MM.1S (cell line): ENCODE measurements around the gene APBA1.

Experiments
- DNase-seq: peaks from one replicate; pipeline ENCODE4 v3.0.0-alpha.2; 2015
- H2AFZ ChIP-seq: fragments of 300-600 bp; sonication (generic); 2 replicates; pipeline ENCODE4 v1.6.0; 2016; ENCODE audit warnings: antibody characterized with exemption, low read length
- H3F3A ChIP-seq: fragments of 300-600 bp; sonication (generic); 2 replicates; pipeline ENCODE4 v1.6.1; 2016; ENCODE audit warnings: mild to moderate bottlenecking, antibody characterized with exemption, low read length, moderate library complexity, mixed read lengths; ENCODE audit not compliant: insufficient read depth
- H3K27ac ChIP-seq: fragments of 300-600 bp; sonication (generic); 2 replicates; pipeline ENCODE4 v1.5.1; 2016; ENCODE audit warnings: mild to moderate bottlenecking, low read length
- H3K27me3 ChIP-seq: fragments of 300-600 bp; sonication (generic); replicated peaks from 2 replicates; pipeline ENCODE4 v1.6.0; 2016; ENCODE audit warnings: low read length; ENCODE audit not compliant: insufficient read depth
- H3K36me3 ChIP-seq: fragments of 300-600 bp; sonication (generic); replicated peaks from 2 replicates; pipeline ENCODE4 v1.6.1; 2016; ENCODE audit warnings: mild to moderate bottlenecking, low read length, mixed read lengths; ENCODE audit not compliant: insufficient read depth
- H3K4me1 ChIP-seq: fragments of 300-600 bp; sonication (generic); 2 replicates; pipeline ENCODE4 v1.6.1; 2016; ENCODE audit warnings: low read length, mixed read lengths
- H3K4me2 ChIP-seq: fragments of 300-600 bp; sonication (generic); 2 replicates; pipeline ENCODE4 v1.6.0; 2016; ENCODE audit warnings: low read depth, low read length
- H3K4me3 ChIP-seq: fragments of 300-600 bp; sonication (generic); 2 replicates; pipeline ENCODE4 v1.5.1; 2016; ENCODE audit warnings: low read length, mixed read lengths
- H3K79me2 ChIP-seq: fragments of 300-600 bp; sonication (generic); 2 replicates; pipeline ENCODE4 v1.6.1; 2016; ENCODE audit warnings: mixed run types, low read length, mixed read lengths
- H3K9ac ChIP-seq: fragments of 300-600 bp; sonication (generic); 2 replicates; pipeline ENCODE4 v1.6.1; 2016; ENCODE audit warnings: low read length, mixed read lengths
- H3K9me2 ChIP-seq: fragments of 300-600 bp; sonication (generic); replicated peaks from 2 replicates; pipeline ENCODE4 v1.6.1; 2016; ENCODE audit warnings: mild to moderate bottlenecking, low read length, mixed read lengths; ENCODE audit not compliant: insufficient read depth
- H3K9me3 ChIP-seq: fragments of 300-600 bp; sonication (generic); replicated peaks from 2 replicates; pipeline ENCODE4 v1.6.1; 2016; ENCODE audit warnings: mild to moderate bottlenecking, low read length, mixed read lengths; ENCODE audit not compliant: insufficient read depth
- H4K20me1 ChIP-seq: fragments of 300-600 bp; sonication (generic); 2 replicates; pipeline ENCODE4 v1.6.1; 2016; ENCODE audit warnings: mild to moderate bottlenecking, low read length, moderate library complexity, mixed read lengths; ENCODE audit not compliant: insufficient read depth
- EZH2 ChIP-seq: fragments of 300-600 bp; sonication (generic); optimal IDR thresholded peaks from 2 replicates; pipeline ENCODE3; 2017; ENCODE audit warnings: low read depth, mild to moderate bottlenecking, antibody characterized with exemption, low read length, mixed read lengths
- EZH2phosphoT487 ChIP-seq: fragments of 300-600 bp; sonication (generic); IDR thresholded peaks from 2 replicates; pipeline ENCODE4 v1.6.1; 2018; ENCODE audit warnings: antibody characterized with exemption, low read length
- TF ChIP-seq, protein P1 (sequence below): fragments of 300-600 bp; sonication (generic); IDR thresholded peaks from 2 replicates; pipeline ENCODE4 v1.5.1; 2016; ENCODE audit warnings: antibody characterized with exemption, low read length, mixed read lengths

Gene APBA1

DNA sequence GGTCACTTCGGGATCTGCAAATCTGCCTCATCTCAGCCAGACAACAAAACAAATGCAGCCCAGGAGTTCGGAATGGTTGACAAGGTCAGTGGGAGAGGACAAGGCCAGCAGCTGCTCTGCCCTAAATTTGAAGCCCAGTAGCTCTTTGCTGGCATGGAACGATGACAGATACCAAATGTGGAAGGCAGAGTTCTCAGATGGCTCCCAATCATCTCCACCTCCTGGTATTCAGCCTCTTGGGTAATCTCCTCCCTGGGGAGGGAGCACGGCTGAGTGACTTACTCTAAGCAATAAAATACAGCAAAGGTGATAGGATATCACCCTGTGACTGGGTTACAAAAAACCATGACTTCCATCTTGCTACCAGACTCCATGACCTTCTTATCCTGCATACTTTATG is 174.4 kb downstream of the APBA1 start:
- Histone ChIP-seq H3F3A (no peaks in the 10 kb centered on the region), H4K20me1 (no peaks in the 10 kb centered on the region), H3K4me2 (no peak overlapping the region), H3K4me1 (no peaks in the 10 kb centered on the region), H2AFZ (no peak overlapping the region), H3K9me3 (no peaks in the 10 kb centered on the region), H3K27ac (no peak overlapping the region), H3K36me3 (no peaks in the 10 kb centered on the region), H3K4me3 (no peak overlapping the region), H3K79me2 (no peaks in the 10 kb centered on the region), H3K9me2 (no peaks in the 10 kb centered on the region), H3K9ac (no peak overlapping the region), H3K27me3 (no peaks in the 10 kb centered on the region)
- no peak for DNase-seq
- TF ChIP-seq EZH2: no peak
- TF ChIP-seq, protein P1, sequence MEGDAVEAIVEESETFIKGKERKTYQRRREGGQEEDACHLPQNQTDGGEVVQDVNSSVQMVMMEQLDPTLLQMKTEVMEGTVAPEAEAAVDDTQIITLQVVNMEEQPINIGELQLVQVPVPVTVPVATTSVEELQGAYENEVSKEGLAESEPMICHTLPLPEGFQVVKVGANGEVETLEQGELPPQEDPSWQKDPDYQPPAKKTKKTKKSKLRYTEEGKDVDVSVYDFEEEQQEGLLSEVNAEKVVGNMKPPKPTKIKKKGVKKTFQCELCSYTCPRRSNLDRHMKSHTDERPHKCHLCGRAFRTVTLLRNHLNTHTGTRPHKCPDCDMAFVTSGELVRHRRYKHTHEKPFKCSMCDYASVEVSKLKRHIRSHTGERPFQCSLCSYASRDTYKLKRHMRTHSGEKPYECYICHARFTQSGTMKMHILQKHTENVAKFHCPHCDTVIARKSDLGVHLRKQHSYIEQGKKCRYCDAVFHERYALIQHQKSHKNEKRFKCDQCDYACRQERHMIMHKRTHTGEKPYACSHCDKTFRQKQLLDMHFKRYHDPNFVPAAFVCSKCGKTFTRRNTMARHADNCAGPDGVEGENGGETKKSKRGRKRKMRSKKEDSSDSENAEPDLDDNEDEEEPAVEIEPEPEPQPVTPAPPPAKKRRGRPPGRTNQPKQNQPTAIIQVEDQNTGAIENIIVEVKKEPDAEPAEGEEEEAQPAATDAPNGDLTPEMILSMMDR: no peak
- no peak for TF ChIP-seq EZH2phosphoT487

DNA sequence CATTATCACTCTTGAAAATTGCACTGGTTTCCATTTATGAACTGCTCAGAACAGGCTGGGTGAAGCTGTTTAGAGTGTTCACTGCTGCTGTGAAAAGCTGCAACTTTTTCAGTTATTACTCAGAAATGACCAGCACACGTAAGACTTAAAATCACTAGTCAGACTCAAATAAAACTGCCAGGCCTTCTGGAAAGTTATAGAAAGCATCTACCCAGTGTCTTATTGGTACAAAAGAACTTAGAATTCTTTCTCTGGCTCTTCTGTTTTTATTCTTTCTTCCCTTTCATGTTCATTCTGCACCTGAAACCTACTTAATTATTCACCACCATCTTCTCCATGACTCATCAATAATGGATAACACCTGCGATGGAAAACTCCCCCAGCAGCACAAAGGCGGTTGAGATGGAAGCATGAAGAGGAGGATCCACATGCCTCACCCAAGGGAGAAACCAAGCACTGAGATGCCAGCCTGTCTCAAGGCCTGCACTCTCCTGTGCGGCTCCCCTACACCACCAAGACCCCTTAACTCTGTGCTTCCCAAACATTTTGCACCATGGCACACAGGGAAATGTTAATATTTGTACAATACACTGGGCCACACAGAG is 175.2 kb downstream of the APBA1 start:
- no peaks in the 10 kb centered on the region for H3K4me1 ChIP-seq
- TF ChIP-seq, protein P1: no peak
- TF ChIP-seq EZH2phosphoT487: no peak
- no peak for TF ChIP-seq EZH2
- DNase-seq: no peak

DNA sequence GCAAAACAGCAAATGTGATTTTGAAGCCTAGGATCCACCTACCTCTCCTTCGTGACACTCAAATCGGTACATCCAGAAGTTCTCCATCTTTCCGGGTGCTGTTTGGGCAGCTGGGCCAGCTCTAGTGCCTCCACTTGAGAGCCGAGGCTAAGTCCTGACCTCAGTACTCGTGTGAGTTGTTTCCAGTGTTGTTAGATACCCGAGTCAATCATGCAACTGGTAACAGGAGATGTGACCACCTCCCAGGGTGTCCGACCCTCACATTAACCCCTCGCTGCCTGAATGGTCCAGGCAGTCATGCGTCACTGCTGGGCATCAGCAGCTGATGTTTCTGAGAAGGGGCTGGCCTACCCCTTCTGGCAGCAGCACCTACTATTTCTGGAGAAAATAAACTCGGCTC is 176.9 kb downstream of the APBA1 start:
- Histone ChIP-seq H4K20me1 (no peaks in the 10 kb centered on the region), H3K9me2 (no peaks in the 10 kb centered on the region), H3K27ac (no peak overlapping the region), H3F3A (no peaks in the 10 kb centered on the region), H3K36me3 (no peaks in the 10 kb centered on the region), H3K79me2 (no peaks in the 10 kb centered on the region), H3K4me2 (no peak overlapping the region), H3K4me3 (no peak overlapping the region), H3K9ac (no peak overlapping the region), H3K4me1 (no peaks in the 10 kb centered on the region), H2AFZ (no peak overlapping the region), H3K27me3 (no peaks in the 10 kb centered on the region), H3K9me3 (no peaks in the 10 kb centered on the region)
- DNase-seq: no peak
- TF ChIP-seq EZH2: no peak
- no peak for TF ChIP-seq EZH2phosphoT487
- TF ChIP-seq, protein P1: no peak

More for the DNA sequence above, 175.2 kb downstream of the APBA1 start:
- Histone ChIP-seq H3K4me3 (no peak overlapping the region), H3K4me2 (no peak overlapping the region), H3K9me2 (no peaks in the 10 kb centered on the region), H3K9me3 (no peaks in the 10 kb centered on the region), H3K27ac (no peak overlapping the region), H3K9ac (no peak overlapping the region), H3K27me3 (no peaks in the 10 kb centered on the region), H3K79me2 (no peaks in the 10 kb centered on the region), H4K20me1 (no peaks in the 10 kb centered on the region), H3K36me3 (no peaks in the 10 kb centered on the region), H3F3A (no peaks in the 10 kb centered on the region), H2AFZ (no peak overlapping the region)
